ENCODE data around the gene CLDN7. TPM values are rescaled to one million over a fixed set of nuclear protein-coding genes. Genes with fewer than 3 reads are reported as not detected.

Gene CLDN7
- total RNA-seq, 4 donors from 2014 or later = 108 to 161 (median 144) TPM

DNA sequence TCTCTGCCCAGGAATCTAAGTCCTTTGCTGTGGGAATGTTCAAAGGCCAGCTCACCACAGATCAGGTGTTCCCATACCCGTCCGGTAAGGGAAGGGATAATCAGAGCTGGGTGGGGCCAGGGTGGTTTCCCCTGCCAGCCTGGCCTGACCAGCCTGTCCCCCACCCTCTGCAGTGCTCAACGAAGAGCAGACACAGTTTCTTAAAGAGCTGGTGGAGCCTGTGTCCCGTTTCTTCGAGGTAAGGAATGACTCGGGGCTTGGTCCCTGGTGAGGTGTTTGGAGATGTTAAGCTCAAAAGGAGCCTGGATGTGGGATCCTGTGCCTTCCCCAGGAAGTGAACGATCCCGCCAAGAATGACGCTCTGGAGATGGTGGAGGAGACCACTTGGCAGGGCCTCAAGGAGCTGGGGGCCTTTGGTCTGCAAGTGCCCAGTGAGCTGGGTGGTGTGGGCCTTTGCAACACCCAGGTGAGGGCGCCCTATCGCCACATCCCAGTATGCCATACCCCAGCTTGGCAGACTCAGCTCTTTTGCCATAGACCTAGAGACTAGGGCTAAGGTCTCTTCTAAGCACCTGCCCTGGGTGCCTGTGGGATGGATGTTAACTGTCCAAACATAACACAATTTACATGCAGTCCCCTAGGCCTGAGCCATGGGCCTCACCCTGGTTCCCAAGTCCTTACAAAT is 41.5 kb downstream of the CLDN7 start:
- DNase-seq = peak; percentile 39 to 55
- Histone ChIP-seq H3K4me3 (replicated peaks in 1 of 3) (peak overlapping the region; percentile 46 to 97 (median 90)), H3K4me1 (peaks cover 24 to 53% of the 10 kb centered on the region in 2 donors), H3K27ac (peak overlapping the region; percentile 10 to 98 (median 97)), H3K36me3 (peaks cover 41 to 46% of the 10 kb centered on the region in 2 donors), H3K27me3 (no peaks in the 10 kb centered on the region), H3K9me3 (no peaks in the 10 kb centered on the region)
- intact Hi-C loops (cut with DNase I) = no loop called here
- TF ChIP-seq POLR2A (IDR thresholded peaks at IDR 0.05) = no peak
- TF ChIP-seq, protein P1, sequence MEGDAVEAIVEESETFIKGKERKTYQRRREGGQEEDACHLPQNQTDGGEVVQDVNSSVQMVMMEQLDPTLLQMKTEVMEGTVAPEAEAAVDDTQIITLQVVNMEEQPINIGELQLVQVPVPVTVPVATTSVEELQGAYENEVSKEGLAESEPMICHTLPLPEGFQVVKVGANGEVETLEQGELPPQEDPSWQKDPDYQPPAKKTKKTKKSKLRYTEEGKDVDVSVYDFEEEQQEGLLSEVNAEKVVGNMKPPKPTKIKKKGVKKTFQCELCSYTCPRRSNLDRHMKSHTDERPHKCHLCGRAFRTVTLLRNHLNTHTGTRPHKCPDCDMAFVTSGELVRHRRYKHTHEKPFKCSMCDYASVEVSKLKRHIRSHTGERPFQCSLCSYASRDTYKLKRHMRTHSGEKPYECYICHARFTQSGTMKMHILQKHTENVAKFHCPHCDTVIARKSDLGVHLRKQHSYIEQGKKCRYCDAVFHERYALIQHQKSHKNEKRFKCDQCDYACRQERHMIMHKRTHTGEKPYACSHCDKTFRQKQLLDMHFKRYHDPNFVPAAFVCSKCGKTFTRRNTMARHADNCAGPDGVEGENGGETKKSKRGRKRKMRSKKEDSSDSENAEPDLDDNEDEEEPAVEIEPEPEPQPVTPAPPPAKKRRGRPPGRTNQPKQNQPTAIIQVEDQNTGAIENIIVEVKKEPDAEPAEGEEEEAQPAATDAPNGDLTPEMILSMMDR (IDR thresholded peaks at IDR 0.05) = peak in 3 of 6 experiments; percentile 11 to 24 (median 19)
- WGBS, 2 donors = 22 to 28% methylated on average over 10 to 11 of the region's 11 CpGs

GRCh38 chr17:7219812-7220592 is 42.3 kb downstream of the CLDN7 start, which contains the start of the genes ACADVL and DLG4:
TSS of gene ACADVL (plus strand) at chr17:7219938. CDS start at chr17:7219985, 47 bp downstream.
TSS of gene DLG4 (minus strand) at chr17:7219836.
- H3K27ac ChIP-seq = peak within 1 kb of the TSS; percentile 10 to 98 (median 97)
- intact Hi-C loops (cut with DNase I) = no loop called here
- H3K4me1 ChIP-seq = peaks cover 28 to 61% of the 10 kb centered on the region in 2 donors
- peaks cover 34 to 38% of the 10 kb centered on the region in 2 donors for H3K36me3 ChIP-seq
- DNase-seq = peak; percentile 90 to 92
- no peaks in the 10 kb centered on the region for H3K9me3 ChIP-seq
- H3K27me3 ChIP-seq = no peaks in the 10 kb centered on the region
- TF ChIP-seq, protein P1 (IDR thresholded peaks at IDR 0.05) = no peak
- peak in 1 of 2 donors; percentile 90 for TF ChIP-seq POLR2A (IDR thresholded peaks at IDR 0.05)
- WGBS, 2 donors = 0 to 1% methylated on average over 13 to 43 of the region's 63 CpGs
- H3K4me3 ChIP-seq (replicated peaks in 1 of 3) = peak within 1 kb of the TSS; percentile 46 to 97 (median 90)

GRCh38 chr17:7219229-7219811 is 43.0 kb downstream of the CLDN7 start:
- peak overlapping the region; percentile 10 to 98 (median 97) for H3K27ac ChIP-seq
- peak overlapping the region in 1 of 3 donors; percentile 97 for H3K4me3 ChIP-seq (replicated peaks in 1 of 3)
- no peaks in the 10 kb centered on the region for H3K27me3 ChIP-seq
- H3K4me1 ChIP-seq = peaks cover 33 to 67% of the 10 kb centered on the region in 2 donors
- intact Hi-C loops (cut with DNase I) = no loop called here
- 19 to 21% methylated on average over 12 of the region's 12 CpGs for WGBS, 2 donors
- TF ChIP-seq POLR2A (IDR thresholded peaks at IDR 0.05) = no peak
- TF ChIP-seq, protein P1 (IDR thresholded peaks at IDR 0.05) = peak in 1 of 6 experiments; percentile 3
- H3K36me3 ChIP-seq = peaks cover 27 to 33% of the 10 kb centered on the region in 2 donors
- H3K9me3 ChIP-seq = no peaks in the 10 kb centered on the region
- DNase-seq = no peak

DNA sequence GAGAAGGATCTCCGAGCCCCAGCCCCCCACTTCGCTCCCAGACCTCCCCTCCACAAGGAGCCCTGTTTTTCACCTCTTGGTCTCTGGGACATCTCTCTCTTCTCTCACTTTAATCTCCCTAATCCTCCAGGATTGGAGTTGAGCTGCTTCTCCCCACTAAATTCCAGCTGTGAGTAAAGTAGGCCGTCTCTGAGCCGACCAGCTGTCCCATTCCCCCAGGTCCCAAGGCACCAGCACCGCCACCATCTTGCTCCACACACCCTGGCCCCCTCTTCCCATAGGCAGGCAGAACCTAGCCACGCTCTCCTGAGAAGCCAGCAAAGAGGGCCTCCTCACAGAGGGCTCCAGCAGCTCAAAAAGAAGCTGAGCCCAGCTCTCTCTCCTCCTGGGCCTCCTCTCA is 43.5 kb downstream of the CLDN7 start:
- no peak for DNase-seq
- peaks cover 21 to 27% of the 10 kb centered on the region in 2 donors for H3K36me3 ChIP-seq
- peak overlapping the region in 2 of 3 donors; percentile 97 to 98 for H3K27ac ChIP-seq
- WGBS, 2 donors = 61 to 71% methylated on average over 6 of the region's 6 CpGs
- no peaks in the 10 kb centered on the region for H3K27me3 ChIP-seq
- no peaks in the 10 kb centered on the region for H3K9me3 ChIP-seq
- H3K4me3 ChIP-seq (replicated peaks in 1 of 3) = no peak overlapping the region
- no peak for TF ChIP-seq POLR2A (IDR thresholded peaks at IDR 0.05)
- TF ChIP-seq, protein P1 (IDR thresholded peaks at IDR 0.05) = no peak
- intact Hi-C loops (cut with DNase I) = no loop called here
- H3K4me1 ChIP-seq = peaks cover 35 to 69% of the 10 kb centered on the region in 2 donors

All from thyroid gland (tissue), 4 donors.